ENCODE data around the gene CEBPZOS.

CEBPZOS gene

GRCh38 chr2:37232131-37232933, 36.0 kb downstream of the CEBPZOS start:
- DNase-seq (ENCODE audit: low read depth, low spot score): no peak

DNA sequence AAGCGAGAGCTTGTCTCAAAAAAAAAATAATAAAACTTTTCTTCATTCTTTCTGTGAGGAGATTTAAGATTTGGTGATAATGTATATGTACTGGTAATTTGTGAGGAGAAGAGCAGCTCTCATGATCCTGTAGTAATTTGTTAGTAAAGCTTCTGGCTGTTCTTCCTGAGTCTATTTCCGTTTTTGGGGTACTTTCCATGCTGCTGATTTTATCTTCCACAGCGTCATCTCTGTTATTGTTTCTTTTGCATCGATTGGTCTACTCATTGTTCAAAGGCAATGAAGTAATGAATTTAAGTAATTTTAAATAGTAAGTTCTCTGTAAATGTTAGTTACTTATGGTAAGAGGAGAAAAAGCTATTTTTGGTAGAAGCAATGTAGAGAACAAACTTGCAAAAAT, 47.1 kb downstream of the CEBPZOS start:
- no peak for DNase-seq (ENCODE audit: low read depth, low spot score)

GRCh38 chr2:37244017-37244416, 47.7 kb downstream of the CEBPZOS start:
- no peak for DNase-seq (ENCODE audit: low read depth, low spot score)

GRCh38 chr2:37244755-37245154, 48.5 kb downstream of the CEBPZOS start:
- DNase-seq (ENCODE audit: low read depth, low spot score): no peak

GRCh38 chr2:37246205-37246604, 49.9 kb downstream of the CEBPZOS start:
- no peak for DNase-seq (ENCODE audit: low read depth, low spot score)

- no peak for DNase-seq (ENCODE audit: low read depth, low spot score)
These were observed 54.8 kb downstream of the CEBPZOS start for GRCh38 chr2:37250869-37251740.
